OCI-LY7 (cell line): ENCODE results near the gene HAPLN3. TPM values are rescaled to one million over a fixed set of nuclear protein-coding genes. Genes with fewer than 3 reads are reported as not detected.

ENCODE experiments used
- BruUV-seq: library from RNA; stranded (reverse); fragments of 400-500 nt; replicated peaks from 2 replicates; lab custom pipeline; 2021; lab: Mats Ljungman, UMichigan
- CTCF ChIA-PET: fragments of 300-600 bp; sonication (Branson Sonifier 250); formaldehyde crosslinking; loops from one replicate; lab custom pipeline; 2022; ENCODE audit warnings: antibody characterized with exemption; ENCODE audit not compliant: unreplicated experiment; lab: Charles Lee
- POLR2A ChIA-PET: fragments of 300-600 bp; sonication (Branson Sonifier 250); formaldehyde crosslinking; loops from one replicate; lab custom pipeline; 2022; ENCODE audit warnings: antibody characterized with exemption; lab: Charles Lee
- DNase-seq: peaks from one replicate; pipeline ENCODE4 v3.0.0-alpha.2; 2015; ENCODE audit warnings: low spot score
- H2AFZ ChIP-seq: fragments of 200-600 bp; sonication (generic), shearing (Covaris generic); 2 replicates; pipeline ENCODE4 v1.6.1; 2014; ENCODE audit warnings: mild to moderate bottlenecking, antibody characterized with exemption, low read length, moderate library complexity
- H3K27ac ChIP-seq: fragments of 200-600 bp; sonication (generic); 2 replicates; pipeline ENCODE4 v1.5.1; 2014; ENCODE audit warnings: mixed run types, low read depth, mild to moderate bottlenecking, moderate library complexity, low read length, inconsistent platforms; ENCODE audit not compliant: poor library complexity, severe bottlenecking
- H3K36me3 ChIP-seq: fragments of 200-600 bp; sonication (generic); 2 replicates; pipeline ENCODE4 v1.6.1; 2014; ENCODE audit warnings: mild to moderate bottlenecking, antibody characterized with exemption, low read length, moderate library complexity, mixed read lengths; ENCODE audit not compliant: insufficient read depth
- H3K4me1 ChIP-seq: fragments of 200-600 bp; sonication (generic); 2 replicates; pipeline ENCODE4 v1.5.1; 2014; ENCODE audit warnings: mild to moderate bottlenecking, low read length; ENCODE audit not compliant: insufficient read depth, poor library complexity, severe bottlenecking
- H3K4me2 ChIP-seq: fragments of 200-600 bp; sonication (generic); 2 replicates; pipeline ENCODE4 v1.6.1; 2014; ENCODE audit warnings: mild to moderate bottlenecking, low read length
- H3K4me3 ChIP-seq: fragments of 200-600 bp; sonication (generic); 2 replicates; pipeline ENCODE4 v1.5.1; 2014; ENCODE audit warnings: mild to moderate bottlenecking, low read depth, low read length; ENCODE audit not compliant: poor library complexity, severe bottlenecking
- H3K79me2 ChIP-seq: fragments of 200-600 bp; sonication (generic); 2 replicates; pipeline ENCODE4 v1.6.1; 2016; ENCODE audit warnings: low read depth, mild to moderate bottlenecking, low read length, moderate library complexity, mixed read lengths; ENCODE audit not compliant: insufficient read depth
- H3K9me2 ChIP-seq: fragments of 200-600 bp; sonication (generic); 2 replicates; pipeline ENCODE4 v1.6.1; 2016; ENCODE audit warnings: mild to moderate bottlenecking, low read length, mixed read lengths; ENCODE audit not compliant: insufficient read depth
- H3K9me3 ChIP-seq: fragments of 200-600 bp; sonication (generic); 2 replicates; pipeline ENCODE4 v1.6.1; 2014; ENCODE audit warnings: mild to moderate bottlenecking, mixed run types, low read length, mixed read lengths
- H4K20me1 ChIP-seq: fragments of 200-600 bp; sonication (generic); 2 replicates; pipeline ENCODE4 v1.6.1; 2014; ENCODE audit warnings: mild to moderate bottlenecking, antibody characterized with exemption, low read length, moderate library complexity, mixed read lengths; ENCODE audit not compliant: insufficient read depth
- CTCF ChIP-seq: fragments of 200-600 bp; sonication (generic); conservative IDR thresholded peaks from 2 replicates; pipeline ENCODE4 v1.5.1; 2014; ENCODE audit warnings: mild to moderate bottlenecking, antibody characterized with exemption, low read length, moderate library complexity, mixed read lengths
- EZH2phosphoT487 ChIP-seq: fragments of 200-600 bp; sonication (generic); IDR thresholded peaks from 2 replicates; pipeline ENCODE4 v1.6.1; 2018; ENCODE audit warnings: low read depth, borderline replicate concordance, mild to moderate bottlenecking, mixed run types, antibody characterized with exemption, low read length, moderate library complexity, mixed read lengths
- intact Hi-C: fragments of 100-400 bp; cut with micrococcal nuclease; formaldehyde crosslinking; loops from one replicate; pipeline ENCODE4 v1.10.0; 2022; ENCODE audit not compliant: unreplicated experiment
- total RNA-seq, 2 experiments: library from RNA; depleted of rRNA in 1 of 2; stranded (reverse); fragments of >200 nt in 1 of 2; shearing (Covaris generic) in 1 of 2; gene quantifications; 2 replicates each; pipeline ENCODE4 v1.2.3, GENCODE V29; 2014 to 2022

HAPLN3 gene
- total RNA-seq, 2 experiments from 2014 or later: 0.93 to 0.98 TPM

DNA sequence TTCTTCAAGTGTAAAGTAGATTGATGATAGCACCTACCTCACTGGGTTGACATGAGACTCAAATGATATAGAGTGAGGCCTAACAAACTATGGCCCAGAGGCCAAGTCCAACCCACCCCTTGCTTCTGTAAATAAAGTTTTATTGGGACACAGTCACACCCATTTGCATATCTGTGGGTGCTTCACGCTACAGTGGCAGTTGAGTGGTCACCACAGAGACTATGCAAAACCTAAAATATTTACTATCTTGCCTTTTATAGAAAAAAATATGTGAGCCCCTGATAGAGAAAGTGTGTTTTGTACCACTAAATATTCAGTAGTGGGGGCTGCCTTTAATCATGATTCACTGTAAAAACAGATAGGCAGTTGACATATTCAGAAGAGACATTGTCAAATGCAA, 54.1 kb downstream of the HAPLN3 start:
- intact Hi-C loops: no loop called here
- no peak for TF ChIP-seq CTCF
- TF ChIP-seq EZH2phosphoT487: no peak
- H3K36me3 ChIP-seq: no peaks in the 10 kb centered on the region
- H3K27ac ChIP-seq: no peak overlapping the region
- H3K4me2 ChIP-seq: no peak overlapping the region
- H3K79me2 ChIP-seq: no peaks in the 10 kb centered on the region
- CTCF ChIA-PET: no interaction called here
- H2AFZ ChIP-seq: no peak overlapping the region
- POLR2A ChIA-PET: no interaction called here
- H3K9me2 ChIP-seq: no peaks in the 10 kb centered on the region
- H3K4me1 ChIP-seq: no peaks in the 10 kb centered on the region
- no peaks in the 10 kb centered on the region for H3K9me3 ChIP-seq
- no peak overlapping the region for H3K4me3 ChIP-seq
- no peaks in the 10 kb centered on the region for H4K20me1 ChIP-seq
- DNase-seq: no peak
- BruUV-seq: no TSS peak

GRCh38 chr15:88839961-88840360, 55.4 kb downstream of the HAPLN3 start:
- POLR2A ChIA-PET: no interaction called here
- Histone ChIP-seq H3K36me3 (no peaks in the 10 kb centered on the region), H3K4me1 (no peaks in the 10 kb centered on the region), H4K20me1 (no peaks in the 10 kb centered on the region), H2AFZ (no peak overlapping the region), H3K4me2 (no peak overlapping the region), H3K9me2 (no peaks in the 10 kb centered on the region), H3K27ac (no peak overlapping the region), H3K79me2 (no peaks in the 10 kb centered on the region), H3K9me3 (no peaks in the 10 kb centered on the region), H3K4me3 (no peak overlapping the region)
- DNase-seq: no peak
- TF ChIP-seq EZH2phosphoT487 (no peak), CTCF (no peak)
- CTCF ChIA-PET: no interaction called here
- intact Hi-C loops: no loop called here
- no TSS peak for BruUV-seq

GRCh38 chr15:88839146-88839545, 56.2 kb downstream of the HAPLN3 start:
- intact Hi-C loops: no loop called here
- Histone ChIP-seq H4K20me1 (no peaks in the 10 kb centered on the region), H3K27ac (no peak overlapping the region), H2AFZ (no peak overlapping the region), H3K9me2 (no peaks in the 10 kb centered on the region), H3K4me1 (no peaks in the 10 kb centered on the region), H3K36me3 (no peaks in the 10 kb centered on the region), H3K4me2 (no peak overlapping the region), H3K9me3 (no peaks in the 10 kb centered on the region), H3K79me2 (no peaks in the 10 kb centered on the region), H3K4me3 (no peak overlapping the region)
- ChIA-PET CTCF (no interaction called here), POLR2A (no interaction called here)
- no peak for DNase-seq
- no peak for TF ChIP-seq EZH2phosphoT487
- no peak for TF ChIP-seq CTCF
- no TSS peak for BruUV-seq
